Measurements from ENCODE around the gene SALL4. TPM values are rescaled to one million over a fixed set of nuclear protein-coding genes. Genes with fewer than 3 reads are reported as not detected.

Gene SALL4
- polyA plus RNA-seq, 1 of the 3 experiments (the other 2 are of a cell fraction) = 0.82 TPM

GRCh38 chr20:51735728-51736600, 66.4 kb downstream of the SALL4 start:
- H3F3A ChIP-seq (replicated peaks; ENCODE audit: insufficient read depth) = no peaks in the 10 kb centered on the region
- H3K9me3 ChIP-seq = no peaks in the 10 kb centered on the region
- no peak overlapping the region for H3K4me3 ChIP-seq (ENCODE audit: low read depth in 2 of 2, low read length in 1 of 2)
- peaks cover 7 to 11% of the 10 kb centered on the region in 2 experiments; a peak in 2 of 4 replicates for H3K4me1 ChIP-seq (ENCODE audit: control insufficient read depth in 1 of 2, insufficient read depth in 2 of 2, low read depth in 1 of 2, low read length in 1 of 2)
- no peaks in the 10 kb centered on the region for H3K36me3 ChIP-seq (replicated peaks in 1 of 2; ENCODE audit: control insufficient read depth in 1 of 2, insufficient read depth in 2 of 2, low read length in 1 of 2)
- H3K79me2 ChIP-seq (ENCODE audit: insufficient read depth) = peaks cover under 1% of the 10 kb centered on the region
- no peak overlapping the region for H3K9ac ChIP-seq
- DNase-seq = no peak
- ChIA-PET POLR2A (no interaction called here), CTCF (no interaction called here)
- no peaks in the 10 kb centered on the region for H3K27me3 ChIP-seq (ENCODE audit: insufficient read depth)
- TF ChIP-seq PBX3 (IDR thresholded peaks at IDR 0.05) (no peak), SMC3 (IDR thresholded peaks at IDR 0.05; ENCODE audit: low read depth, low read length) (no peak), MEF2A (IDR thresholded peaks at IDR 0.05; ENCODE audit: borderline replicate concordance, low read depth) (no peak), EP300 (IDR thresholded peaks at IDR 0.05; ENCODE audit: borderline replicate concordance in 1 of 2, low read depth in 1 of 2, low read length in 1 of 2) (no peak), GATA2 (CRISPR knock-in tag; IDR thresholded peaks at IDR 0.05) (no peak), RXRA (IDR thresholded peaks at IDR 0.05; ENCODE audit: borderline replicate concordance, low read depth) (no peak), MXI1 (IDR thresholded peaks at IDR 0.05; ENCODE audit: low read depth, low read length) (no peak)
- no peaks in the 10 kb centered on the region for H4K20me1 ChIP-seq (ENCODE audit: insufficient read depth)
- no peak overlapping the region for H2AFZ ChIP-seq (ENCODE audit: low read depth)
- WGBS (ENCODE audit: low lambda C conversion rate) = 86% methylated on average over 11 of the region's 11 CpGs
- no peaks in the 10 kb centered on the region for H3K9me2 ChIP-seq
- no peak overlapping the region for H3K4me2 ChIP-seq
- no peak overlapping the region for H3K27ac ChIP-seq (ENCODE audit: low read depth in 2 of 2, low read length in 1 of 2)

- ChIA-PET POLR2A (no interaction called here), CTCF (no interaction called here)
- no peaks in the 10 kb centered on the region for H3K36me3 ChIP-seq (replicated peaks in 1 of 2; ENCODE audit: control insufficient read depth in 1 of 2, insufficient read depth in 2 of 2, low read length in 1 of 2)
- no peaks in the 10 kb centered on the region for H3F3A ChIP-seq (replicated peaks; ENCODE audit: insufficient read depth)
- H3K27ac ChIP-seq (ENCODE audit: low read depth in 2 of 2, low read length in 1 of 2) = no peak overlapping the region
- no peak overlapping the region for H3K4me3 ChIP-seq (ENCODE audit: low read depth in 2 of 2, low read length in 1 of 2)
- no peak overlapping the region for H3K4me2 ChIP-seq
- H3K9ac ChIP-seq = no peak overlapping the region
- H3K4me1 ChIP-seq (ENCODE audit: control insufficient read depth in 1 of 2, insufficient read depth in 2 of 2, low read depth in 1 of 2, low read length in 1 of 2) = peaks cover 7 to 11% of the 10 kb centered on the region in 2 experiments; a peak in 2 of 4 replicates
- no peak for DNase-seq
- no peaks in the 10 kb centered on the region for H4K20me1 ChIP-seq (ENCODE audit: insufficient read depth)
- H2AFZ ChIP-seq (ENCODE audit: low read depth) = no peak overlapping the region
- 65% methylated on average over 13 of the region's 13 CpGs for WGBS (ENCODE audit: low lambda C conversion rate)
- peaks cover 4% of the 10 kb centered on the region for H3K79me2 ChIP-seq (ENCODE audit: insufficient read depth)
- no peaks in the 10 kb centered on the region for H3K9me3 ChIP-seq
- H3K27me3 ChIP-seq (ENCODE audit: insufficient read depth) = no peaks in the 10 kb centered on the region
- no peaks in the 10 kb centered on the region for H3K9me2 ChIP-seq
- no peak for TF ChIP-seq IRF3 (IDR thresholded peaks at IDR 0.05; ENCODE audit: low read depth, low read length)
- no peak for TF ChIP-seq FOXM1 (IDR thresholded peaks at IDR 0.05; ENCODE audit: low read depth)
- no peak for TF ChIP-seq MXI1 (IDR thresholded peaks at IDR 0.05; ENCODE audit: low read depth, low read length)
- TF ChIP-seq YY1 (IDR thresholded peaks at IDR 0.05; ENCODE audit: low read depth) = no peak
- TF ChIP-seq PBX3 (IDR thresholded peaks at IDR 0.05) = no peak
- no peak for TF ChIP-seq EZH2phosphoT487 (IDR thresholded peaks at IDR 0.05; ENCODE audit: borderline replicate concordance, low read depth)
- no peak for TF ChIP-seq POLR2AphosphoS5 (IDR thresholded peaks at IDR 0.05; ENCODE audit: low read depth, low read length)
- TF ChIP-seq NFIC (IDR thresholded peaks at IDR 0.05; ENCODE audit: borderline replicate concordance) = no peak
- TF ChIP-seq USF2 (IDR thresholded peaks at IDR 0.05; ENCODE audit: borderline replicate concordance, low read depth, low read length) = no peak
- TF ChIP-seq FOXJ3 (CRISPR knock-in tag; IDR thresholded peaks at IDR 0.05) = no peak
- TF ChIP-seq ELF1 (IDR thresholded peaks at IDR 0.05) = no peak
- no peak for TF ChIP-seq RXRA (IDR thresholded peaks at IDR 0.05; ENCODE audit: borderline replicate concordance, low read depth)
- TF ChIP-seq RAD21 (IDR thresholded peaks at IDR 0.05; ENCODE audit: low read length) = no peak
Measured at GRCh38 chr20:51734876-51735720, 67.2 kb downstream of the SALL4 start.
